GM21447 (cell line): ENCODE results near the gene SPRED3.

Experiments used
- ATAC-seq: cut with Tn5 transposase; IDR thresholded peaks from one replicate; pipeline ENCODE4 v1.9.1; 2021; ENCODE audit not compliant: unreplicated experiment

Gene SPRED3

DNA sequence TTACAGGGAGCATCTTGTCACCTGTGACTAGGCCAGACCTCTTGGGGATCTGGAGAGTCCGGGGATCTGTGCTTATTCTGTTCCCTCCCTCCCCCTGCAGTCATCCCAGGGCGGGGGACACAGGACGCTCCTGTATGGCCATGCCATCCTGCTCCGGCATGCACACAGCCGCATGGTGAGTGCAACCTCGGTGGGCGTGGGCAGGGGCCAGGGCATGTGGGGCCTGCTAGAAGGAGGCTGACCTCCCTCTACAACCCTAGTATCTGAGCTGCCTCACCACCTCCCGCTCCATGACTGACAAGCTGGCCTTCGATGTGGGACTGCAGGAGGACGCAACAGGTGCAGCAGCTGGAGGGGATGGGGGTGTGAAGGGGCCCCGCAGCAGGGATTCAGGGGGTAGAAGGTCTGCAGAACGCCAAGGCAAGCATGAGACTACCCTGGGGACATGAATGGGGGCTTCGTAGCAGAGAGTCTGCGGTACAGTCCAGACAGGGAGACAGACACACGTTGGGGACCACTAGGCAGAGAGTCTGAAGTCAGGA, 55.0 kb downstream of the SPRED3 start:
- ATAC-seq = no peak

DNA sequence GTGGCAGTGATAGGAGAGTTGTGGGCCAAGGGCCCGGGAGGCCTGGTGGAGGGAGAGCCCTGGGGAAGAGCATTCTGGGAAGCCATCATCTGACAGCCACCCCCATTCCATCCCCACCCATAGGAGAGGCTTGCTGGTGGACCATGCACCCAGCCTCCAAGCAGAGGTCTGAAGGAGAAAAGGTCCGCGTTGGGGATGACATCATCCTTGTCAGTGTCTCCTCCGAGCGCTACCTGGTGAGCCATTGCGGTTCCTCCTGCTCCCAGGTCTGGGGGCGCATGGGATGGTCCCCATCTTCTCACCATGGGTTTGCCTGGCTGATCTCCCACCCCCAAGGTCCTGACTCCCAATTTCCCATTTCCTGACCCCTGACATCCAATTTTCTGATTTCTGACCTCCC, 55.5 kb downstream of the SPRED3 start:
- ATAC-seq = no peak

DNA sequence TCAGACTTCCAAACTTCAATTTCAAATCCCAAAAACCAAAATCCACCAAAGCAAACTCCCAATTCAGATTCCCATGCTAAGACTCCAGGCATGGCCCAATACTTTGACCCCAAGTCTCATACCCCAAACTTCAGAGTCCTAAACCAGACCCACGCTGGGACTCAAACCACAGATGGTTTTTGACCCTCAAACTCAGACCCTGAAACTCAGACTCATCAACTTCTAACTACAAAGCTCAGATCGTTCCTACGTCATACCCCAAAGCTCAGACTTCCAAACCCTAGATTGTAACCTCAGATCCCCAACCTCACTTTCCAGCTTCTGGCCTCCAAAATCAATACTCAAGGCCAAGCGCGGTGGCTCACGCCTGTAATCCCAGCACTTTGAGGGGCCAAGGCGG, 56.9 kb downstream of the SPRED3 start:
- ATAC-seq = no peak

DNA sequence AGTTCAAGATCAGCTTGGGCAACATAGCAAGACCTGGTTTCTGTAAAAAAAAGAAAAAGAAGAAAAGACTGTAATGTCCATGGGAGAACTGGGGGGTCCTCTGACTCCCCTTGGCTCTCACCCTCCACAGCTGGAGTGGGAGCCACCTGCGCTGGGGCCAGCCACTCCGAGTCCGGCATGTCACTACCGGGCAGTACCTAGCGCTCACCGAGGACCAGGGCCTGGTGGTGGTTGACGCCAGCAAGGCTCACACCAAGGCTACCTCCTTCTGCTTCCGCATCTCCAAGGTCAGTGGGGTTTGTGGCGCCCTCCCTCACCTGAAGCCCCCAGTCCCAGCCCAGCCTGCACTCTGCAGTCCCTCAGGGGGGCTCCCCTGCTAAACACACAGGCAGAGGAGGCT, 59.7 kb downstream of the SPRED3 start:
- ATAC-seq = no peak
